Measurements from ENCODE around the gene HYAL2. TPM values are rescaled to one million over a fixed set of nuclear protein-coding genes. Genes with fewer than 3 reads are reported as not detected.

Gene HYAL2
- total RNA-seq, 1 donor from 2014 or later: 51.3 TPM

Other genes starting within 250 kb of the HYAL2 start
- 60.0 and 66.3 TPM in 2 replicates for gene RBM5, start 233.8 kb downstream of the HYAL2 start, total RNA-seq
- 9.0 and 10.4 TPM in 2 replicates for gene SEMA3F, start 167.4 kb downstream of the HYAL2 start, total RNA-seq
- not detected in 2 replicates for gene GNAT1, start 131.1 kb downstream of the HYAL2 start, total RNA-seq
- gene SLC38A3, start 117.5 kb downstream of the HYAL2 start, total RNA-seq: not detected in 2 replicates
- gene GNAI2, start 86.5 kb downstream of the HYAL2 start, total RNA-seq: 132 and 164 TPM in 2 replicates
- 4.4 and 4.5 TPM in 2 replicates for gene SEMA3B, start 53.6 kb downstream of the HYAL2 start, total RNA-seq
- gene LSMEM2, start 43.7 kb downstream of the HYAL2 start, total RNA-seq: not detected in 2 replicates
- 28.3 and 36.7 TPM in 2 replicates for gene IFRD2, start 30.3 kb downstream of the HYAL2 start, total RNA-seq
- gene HYAL3, start 23.3 kb downstream of the HYAL2 start, total RNA-seq: 7.2 and 17.3 TPM in 2 replicates
- 8.4 and 12.9 TPM in 2 replicates for gene NAA80, start 23.3 kb downstream of the HYAL2 start, total RNA-seq
- 2.7 and 7.4 TPM in 2 replicates for gene HYAL1, start 19.2 kb downstream of the HYAL2 start, total RNA-seq
- gene TUSC2, start 5.5 kb upstream of the HYAL2 start, total RNA-seq: 11.4 and 41.2 TPM in 2 replicates
- 18.4 and 23.3 TPM in 2 replicates for gene RASSF1, start 18.1 kb upstream of the HYAL2 start, total RNA-seq
- gene ZMYND10, start 23.0 kb upstream of the HYAL2 start, total RNA-seq: 0.06 and 0.24 TPM in 2 replicates
- 15.5 and 22.6 TPM in 2 replicates for gene NPRL2, start 28.0 kb upstream of the HYAL2 start, total RNA-seq
- gene CYB561D2, start 28.1 kb upstream of the HYAL2 start, total RNA-seq: 21.4 and 29.5 TPM in 2 replicates
- gene TMEM115, start 36.8 kb upstream of the HYAL2 start, total RNA-seq: 62.7 and 65.7 TPM in 2 replicates
- gene CACNA2D2, start 180.9 kb upstream of the HYAL2 start, total RNA-seq: not detected in 2 replicates
- 7.5 and 10.7 TPM in 2 replicates for gene C3orf18, start 245.0 kb upstream of the HYAL2 start, total RNA-seq
- 11.3 and 13.9 TPM in 2 replicates for gene HEMK1, start 246.8 kb upstream of the HYAL2 start, total RNA-seq

All from cardiac ventricle fibroblast (primary cell).